Muscle layer of duodenum (tissue), 2 donors: ENCODE results near the gene C14orf119.

Source experiments
- H3K27ac ChIP-seq: one replicate; pipeline ENCODE4 v1.7.0; 2013; ENCODE audit warnings: mild to moderate bottlenecking, low read length
- H3K27me3 ChIP-seq: one replicate; pipeline ENCODE4 v1.7.0; 2013; ENCODE audit warnings: low read depth, mild to moderate bottlenecking, control low read depth, low read length
- H3K36me3 ChIP-seq, 2 donors: one replicate each; pipeline ENCODE4 v1.7.0; 2013; ENCODE audit warnings: low read length in 2 of 2, control low read depth in 1 of 2, mild to moderate bottlenecking in 1 of 2; ENCODE audit not compliant: insufficient read depth in 2 of 2, control insufficient read depth in 1 of 2
- H3K4me1 ChIP-seq, 2 donors: one replicate each; pipeline ENCODE4 v1.7.0; 2013; ENCODE audit warnings: low read length in 2 of 2, mild to moderate bottlenecking in 2 of 2, control low read depth in 1 of 2, moderate library complexity in 1 of 2; ENCODE audit not compliant: insufficient read depth in 2 of 2, control insufficient read depth in 1 of 2
- H3K4me3 ChIP-seq, 2 donors: one replicate each; pipeline ENCODE4 v1.7.0; 2013; ENCODE audit warnings: low read length in 2 of 2, low read depth in 1 of 2, mild to moderate bottlenecking in 1 of 2
- H3K9me3 ChIP-seq, 2 donors: one replicate each; pipeline ENCODE4 v1.7.0; 2013; ENCODE audit warnings: low read length in 2 of 2, control low read depth in 1 of 2, mild to moderate bottlenecking in 1 of 2; ENCODE audit not compliant: control insufficient read depth in 1 of 2
- donor health status: healthy.

The C14orf119 gene

GRCh38 chr14:23132970-23133369 lies 37.7 kb downstream of the C14orf119 start:
- no peaks in the 10 kb centered on the region for H3K9me3 ChIP-seq
- H3K27me3 ChIP-seq = no peaks in the 10 kb centered on the region
- no peak overlapping the region for H3K4me3 ChIP-seq
- peaks cover 0 to 10% of the 10 kb centered on the region in 2 donors for H3K4me1 ChIP-seq
- H3K27ac ChIP-seq = no peak overlapping the region
- H3K36me3 ChIP-seq = peaks cover 11 to 20% of the 10 kb centered on the region in 2 donors

- Histone ChIP-seq H3K9me3 (no peaks in the 10 kb centered on the region), H3K27ac (no peak overlapping the region), H3K4me3 (no peak overlapping the region), H3K27me3 (no peaks in the 10 kb centered on the region), H3K4me1 (peaks cover 0 to 6% of the 10 kb centered on the region in 2 donors), H3K36me3 (peaks cover 3 to 6% of the 10 kb centered on the region in 2 donors)
These were observed 41.3 kb downstream of the C14orf119 start for GRCh38 chr14:23136566-23137133.

- no peaks in the 10 kb centered on the region for H3K27me3 ChIP-seq
- no peak overlapping the region for H3K27ac ChIP-seq
- H3K4me3 ChIP-seq = no peak overlapping the region
- peaks cover 0 to 6% of the 10 kb centered on the region in 2 donors for H3K4me1 ChIP-seq
- peaks cover 1 to 6% of the 10 kb centered on the region in 2 donors for H3K36me3 ChIP-seq
- H3K9me3 ChIP-seq = no peaks in the 10 kb centered on the region
These were observed 42.0 kb downstream of the C14orf119 start for GRCh38 chr14:23137192-23137812.

- H3K4me3 ChIP-seq = no peak overlapping the region
- H3K27me3 ChIP-seq = no peaks in the 10 kb centered on the region
- no peaks in the 10 kb centered on the region for H3K9me3 ChIP-seq
- H3K36me3 ChIP-seq = peaks cover 0 to 6% of the 10 kb centered on the region in 2 donors
- H3K4me1 ChIP-seq = peaks cover 0 to 11% of the 10 kb centered on the region in 2 donors
- no peak overlapping the region for H3K27ac ChIP-seq
These were observed 42.7 kb downstream of the C14orf119 start for GRCh38 chr14:23137813-23138535.

- no peaks in the 10 kb centered on the region for H3K9me3 ChIP-seq
- H3K36me3 ChIP-seq = peaks cover 0 to 6% of the 10 kb centered on the region in 2 donors
- H3K27ac ChIP-seq = peak overlapping the region; percentile 64
- H3K27me3 ChIP-seq = no peaks in the 10 kb centered on the region
- peaks cover 0 to 12% of the 10 kb centered on the region in 2 donors for H3K4me1 ChIP-seq
- H3K4me3 ChIP-seq = no peak overlapping the region
These were observed 44.6 kb downstream of the C14orf119 start for GRCh38 chr14:23139874-23140273.

- Histone ChIP-seq H3K4me1 (peaks cover 0 to 12% of the 10 kb centered on the region in 2 donors), H3K9me3 (no peaks in the 10 kb centered on the region), H3K36me3 (peaks cover 0 to 6% of the 10 kb centered on the region in 2 donors), H3K27me3 (no peaks in the 10 kb centered on the region), H3K4me3 (no peak overlapping the region), H3K27ac (peak overlapping the region; percentile 64)
These were observed 45.1 kb downstream of the C14orf119 start for GRCh38 chr14:23140371-23140770.

- peaks cover 8 to 12% of the 10 kb centered on the region in 2 donors for H3K4me1 ChIP-seq
- no peaks in the 10 kb centered on the region for H3K27me3 ChIP-seq
- H3K4me3 ChIP-seq = no peak overlapping the region
- peaks cover 0 to 4% of the 10 kb centered on the region in 2 donors for H3K36me3 ChIP-seq
- peak overlapping the region; percentile 54 for H3K27ac ChIP-seq
- no peaks in the 10 kb centered on the region for H3K9me3 ChIP-seq
These were observed 46.6 kb downstream of the C14orf119 start for GRCh38 chr14:23141706-23142444.

GRCh38 chr14:23142826-23143225 lies 47.5 kb downstream of the C14orf119 start:
- H3K4me3 ChIP-seq = no peak overlapping the region

GRCh38 chr14:23143911-23144310 lies 48.6 kb downstream of the C14orf119 start:
- Histone ChIP-seq H3K4me1 (peaks cover 7 to 8% of the 10 kb centered on the region in 2 donors), H3K9me3 (no peaks in the 10 kb centered on the region), H3K27me3 (no peaks in the 10 kb centered on the region), H3K4me3 (no peak overlapping the region), H3K27ac (no peak overlapping the region), H3K36me3 (no peaks in the 10 kb centered on the region)

More at GRCh38 chr14:23142826-23143225, 47.5 kb downstream of the C14orf119 start:
- peak overlapping the region; percentile 54 for H3K27ac ChIP-seq
- no peaks in the 10 kb centered on the region for H3K27me3 ChIP-seq
- peaks cover 0 to 4% of the 10 kb centered on the region in 2 donors for H3K36me3 ChIP-seq
- no peaks in the 10 kb centered on the region for H3K9me3 ChIP-seq
- peaks cover 8 to 10% of the 10 kb centered on the region in 2 donors for H3K4me1 ChIP-seq

GRCh38 chr14:23145794-23146350 lies 50.6 kb downstream of the C14orf119 start:
- Histone ChIP-seq H3K36me3 (no peaks in the 10 kb centered on the region), H3K9me3 (no peaks in the 10 kb centered on the region), H3K4me1 (peaks cover 7 to 8% of the 10 kb centered on the region in 2 donors), H3K4me3 (no peak overlapping the region), H3K27me3 (no peaks in the 10 kb centered on the region), H3K27ac (peak overlapping the region; percentile 69)
